Gastroesophageal sphincter (tissue), 4 donors: ENCODE data around the gene ADRM1. TPM values are rescaled to one million over a fixed set of nuclear protein-coding genes. Genes with fewer than 3 reads are reported as not detected.
A peak's percentile ranks its signal among the peaks of the same experiment; 100 is the strongest.

Experiments used
- ATAC-seq: fragments of 150-250 bp; one replicate; pipeline ENCODE4 v1.9.1; 2016; ENCODE audit warnings: mild to moderate bottlenecking, moderate library complexity
- H3K27ac ChIP-seq, 4 donors: fragments of 200-600 bp; sonication (generic) in 3 of 4; 1 replicate in 3 of 4; 2 replicates in 1 of 4; pipeline ENCODE4 v1.5.1; 2016 to 2019
- H3K27me3 ChIP-seq: fragments of 200-600 bp; sonication (generic); one replicate; pipeline ENCODE4 v1.5.1; 2019
- H3K36me3 ChIP-seq, 2 donors: fragments of 200-600 bp; sonication (generic); one replicate each; pipeline ENCODE4 v1.5.1; 2019; ENCODE audit warnings: control low read depth in 1 of 2
- H3K4me1 ChIP-seq, 3 donors: fragments of 200-600 bp; sonication (generic); 1 replicate in 2 of 3; 2 replicates in 1 of 3; pipeline ENCODE4 v1.5.1; 2016 to 2019; ENCODE audit warnings: control low read depth in 2 of 3
- H3K4me3 ChIP-seq, 2 donors: fragments of 200-600 bp; sonication (generic); one replicate each; pipeline ENCODE4 v1.5.1; 2019; ENCODE audit warnings: mild to moderate bottlenecking in 1 of 2, moderate library complexity in 1 of 2
- H3K9me3 ChIP-seq, 3 donors: fragments of 200-600 bp; sonication (generic); one replicate each; pipeline ENCODE4 v1.5.1; 2017 to 2019; ENCODE audit warnings: control low read depth in 2 of 3
- CTCF ChIP-seq, 4 experiments: fragments of 200-600 bp in 2 of 4; fragments of 450-650 bp in 2 of 4; sonication (generic) in 1 of 4; IDR thresholded peaks; one replicate each; pipeline ENCODE4 v1.5.1; 2017 to 2019; ENCODE audit warnings: antibody characterized with exemption in 4 of 4, mild to moderate bottlenecking in 2 of 4, moderate library complexity in 2 of 4
- EP300 ChIP-seq: sonication (generic); formaldehyde crosslinking; IDR thresholded peaks from one replicate; pipeline ENCODE4 v1.6.1; 2017; ENCODE audit warnings: antibody characterized with exemption, mild to moderate bottlenecking
- POLR2A ChIP-seq, 2 donors: fragments of 450-650 bp; IDR thresholded peaks; one replicate each; pipeline ENCODE4 v1.6.1; 2017; ENCODE audit warnings: antibody characterized with exemption in 2 of 2, mild to moderate bottlenecking in 2 of 2, moderate library complexity in 1 of 2
- POLR2AphosphoS5 ChIP-seq: sonication (generic); formaldehyde crosslinking; IDR thresholded peaks from one replicate; pipeline ENCODE4 v1.6.1; 2017; ENCODE audit warnings: antibody characterized with exemption
- WGBS, 2 donors: methylation state at CpG; one replicate each; pipeline ENCODE4 v1.1.5; 2018; ENCODE audit warnings: low coverage in 1 of 2; 5-methylcytosine and 5-hydroxymethylcytosine counted together
- total RNA-seq, 4 donors: library from RNA; depleted of rRNA; stranded (reverse); fragments of >200 nt; gene quantifications; one replicate each; pipeline ENCODE4 v1.1.0, GENCODE V29; 2016

ADRM1 gene
- total RNA-seq, 4 donors from 2014 or later: 131 to 182 (median 151) TPM

GRCh38 chr20:62346398-62347150 is 43.8 kb downstream of the ADRM1 start:
- TF ChIP-seq EP300: no peak
- TF ChIP-seq POLR2AphosphoS5: no peak
- TF ChIP-seq CTCF (IDR thresholded peaks at IDR 0.05): no peak
- TF ChIP-seq POLR2A (IDR thresholded peaks at IDR 0.05): no peak
- WGBS, 2 donors: 60% methylated on average over 1 of the region's 34 CpGs; no CpG with 5 or more reads in 1 of the 2 donors
- Histone ChIP-seq H3K4me1 (peaks cover 0 to 10% (median 0%) of the 10 kb centered on the region in 3 donors), H3K27ac (peak overlapping the region in 2 of 4 donors; percentile 40 to 41), H3K27me3 (no peaks in the 10 kb centered on the region), H3K9me3 (no peaks in the 10 kb centered on the region), H3K4me3 (no peak overlapping the region), H3K36me3 (peaks cover 0 to 88% of the 10 kb centered on the region in 2 donors)
- no peak for ATAC-seq

GRCh38 chr20:62347151-62347404 is 44.3 kb downstream of the ADRM1 start:
- H3K27ac ChIP-seq: peak overlapping the region in 2 of 4 donors; percentile 40 to 41
- no peak for TF ChIP-seq POLR2AphosphoS5
- TF ChIP-seq EP300: no peak
- TF ChIP-seq CTCF (IDR thresholded peaks at IDR 0.05): no peak
- no peak for TF ChIP-seq POLR2A (IDR thresholded peaks at IDR 0.05)
- no peaks in the 10 kb centered on the region for H3K9me3 ChIP-seq
- H3K27me3 ChIP-seq: no peaks in the 10 kb centered on the region
- H3K36me3 ChIP-seq: peaks cover 0 to 90% of the 10 kb centered on the region in 2 donors
- peaks cover 0 to 15% (median 0%) of the 10 kb centered on the region in 3 donors for H3K4me1 ChIP-seq
- no CpG with 5 or more reads among the region's 10 CpGs for WGBS, 2 donors
- ATAC-seq: no peak
- H3K4me3 ChIP-seq: no peak overlapping the region

DNA sequence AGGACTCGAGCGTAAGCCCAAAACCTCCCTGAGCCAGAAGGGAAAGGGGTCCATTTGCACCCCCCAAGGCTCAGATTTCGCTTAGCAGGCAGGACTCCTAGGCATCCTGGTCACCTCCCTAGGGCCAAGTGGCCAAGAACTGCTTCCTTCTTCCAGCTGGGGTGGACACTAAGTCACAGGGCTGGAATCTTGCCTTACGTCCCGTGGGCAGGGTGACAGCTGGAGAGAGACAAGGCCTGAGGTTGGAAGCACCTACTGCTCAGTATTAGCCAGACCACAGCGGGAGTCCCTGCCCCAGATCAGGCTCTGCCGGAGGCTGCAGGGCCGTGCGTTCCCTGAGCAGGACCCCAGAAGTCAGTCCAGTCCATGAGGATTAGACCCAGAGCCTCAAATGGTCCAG is 44.6 kb downstream of the ADRM1 start:
- Histone ChIP-seq H3K27me3 (no peaks in the 10 kb centered on the region), H3K36me3 (peaks cover 0 to 90% of the 10 kb centered on the region in 2 donors), H3K9me3 (no peaks in the 10 kb centered on the region), H3K27ac (peak overlapping the region in 2 of 4 donors; percentile 40 to 41), H3K4me3 (no peak overlapping the region), H3K4me1 (peaks cover 0 to 19% (median 0%) of the 10 kb centered on the region in 3 donors)
- ATAC-seq: no peak
- no peak for TF ChIP-seq POLR2A (IDR thresholded peaks at IDR 0.05)
- TF ChIP-seq POLR2AphosphoS5: no peak
- TF ChIP-seq CTCF (IDR thresholded peaks at IDR 0.05): no peak
- no peak for TF ChIP-seq EP300
- WGBS, 2 donors: 67% methylated on average over 2 of the region's 9 CpGs; no CpG with 5 or more reads in 1 of the 2 donors

GRCh38 chr20:62348604-62349003 is 45.8 kb downstream of the ADRM1 start:
- Histone ChIP-seq H3K36me3 (peaks cover 0 to 82% of the 10 kb centered on the region in 2 donors), H3K27ac (no peak overlapping the region), H3K4me1 (peaks cover 0 to 30% (median 7%) of the 10 kb centered on the region in 3 donors), H3K4me3 (no peak overlapping the region), H3K9me3 (no peaks in the 10 kb centered on the region), H3K27me3 (no peaks in the 10 kb centered on the region)
- WGBS, 2 donors: 100% methylated on average over 1 of the region's 1 CpG; no CpG with 5 or more reads in 1 of the 2 donors
- TF ChIP-seq POLR2AphosphoS5 (no peak), POLR2A (IDR thresholded peaks at IDR 0.05) (no peak), CTCF (IDR thresholded peaks at IDR 0.05) (no peak), EP300 (no peak)
- no peak for ATAC-seq

- H3K36me3 ChIP-seq: peaks cover 0 to 72% of the 10 kb centered on the region in 2 donors
- no peak overlapping the region for H3K4me3 ChIP-seq
- H3K27ac ChIP-seq: peak overlapping the region in 3 of 4 donors; percentile 88 to 94 (median 93)
- ATAC-seq: no peak
- no peaks in the 10 kb centered on the region for H3K9me3 ChIP-seq
- WGBS, 2 donors: 74 to 93% methylated on average over 2 of the region's 7 CpGs
- H3K27me3 ChIP-seq: no peaks in the 10 kb centered on the region
- peaks cover 0 to 40% (median 18%) of the 10 kb centered on the region in 3 donors for H3K4me1 ChIP-seq
- TF ChIP-seq EP300: no peak
- TF ChIP-seq POLR2A (IDR thresholded peaks at IDR 0.05): no peak
- TF ChIP-seq POLR2AphosphoS5: no peak
- no peak for TF ChIP-seq CTCF (IDR thresholded peaks at IDR 0.05)
Measured at GRCh38 chr20:62349556-62350097, 46.8 kb downstream of the ADRM1 start.
